Osteocyte (in vitro differentiated cells): Measurements from ENCODE around the gene RAD21L1. TPM values are rescaled to one million over a fixed set of nuclear protein-coding genes. Genes with fewer than 3 reads are reported as not detected.

Experiments
- DNase-seq: peaks from one replicate; pipeline ENCODE4 v3.0.0; 2021; ENCODE audit warnings: mixed read lengths; ENCODE audit not compliant: unreplicated experiment; ENCODE audit errors: extremely low spot score
- H3K27ac Mint-ChIP-seq: one replicate; pipeline ENCODE4 v1.8.0; 2021; ENCODE audit warnings: mild to moderate bottlenecking, mixed read lengths; ENCODE audit not compliant: unreplicated experiment
- H3K27me3 Mint-ChIP-seq: one replicate; pipeline ENCODE4 v1.8.0; 2021; ENCODE audit warnings: mixed read lengths; ENCODE audit not compliant: unreplicated experiment
- H3K36me3 Mint-ChIP-seq: one replicate; pipeline ENCODE4 v1.8.0; 2021; ENCODE audit warnings: mixed read lengths; ENCODE audit not compliant: unreplicated experiment
- H3K4me1 Mint-ChIP-seq: one replicate; pipeline ENCODE4 v1.8.0; 2021; ENCODE audit warnings: mixed read lengths; ENCODE audit not compliant: unreplicated experiment
- H3K4me3 Mint-ChIP-seq: one replicate; pipeline ENCODE4 v1.8.0; 2021; ENCODE audit warnings: mild to moderate bottlenecking, moderate library complexity, mixed read lengths; ENCODE audit not compliant: unreplicated experiment
- H3K9me3 Mint-ChIP-seq: one replicate; pipeline ENCODE4 v1.8.0; 2021; ENCODE audit warnings: mixed read lengths; ENCODE audit not compliant: unreplicated experiment
- CTCF ChIP-seq: fragments of 200-600 bp; sonication (generic); IDR thresholded peaks from 2 replicates; pipeline ENCODE4 v1.5.0; 2021; ENCODE audit warnings: antibody characterized with exemption, mild to moderate bottlenecking, moderate library complexity
- long read RNA-seq: library from polyadenylated mRNA; unstranded; transcript quantifications from one replicate; pipeline ENCODE4 v2.0.0, GENCODE V29; 2021
- total RNA-seq: library from RNA; stranded (reverse); gene quantifications from 2 replicates; pipeline ENCODE4 v1.2.1, GENCODE V29; 2021

RAD21L1 gene
- not detected in 2 replicates for total RNA-seq
- long read RNA-seq, result 0 reads

- H3K27me3 Mint-ChIP-seq, result peaks cover 45% of the 10 kb centered on the region
- H3K36me3 Mint-ChIP-seq, result no peaks in the 10 kb centered on the region
- DNase-seq, result peak; percentile 93
- no peak for TF ChIP-seq CTCF
- H3K27ac Mint-ChIP-seq, result no peak within 1 kb of the TSS
- H3K9me3 Mint-ChIP-seq, result no peaks in the 10 kb centered on the region
- peaks cover 5% of the 10 kb centered on the region for H3K4me1 Mint-ChIP-seq
- peak within 1 kb of the TSS; percentile 75 for H3K4me3 Mint-ChIP-seq
These were observed at the start of gene RAD21L1 for GRCh38 chr20:1225783-1226654. TSS of gene RAD21L1 (plus strand) at chr20:1226044. CDS start at chr20:1228454, 2,410 bp downstream.

- peaks cover 10% of the 10 kb centered on the region for H3K36me3 Mint-ChIP-seq
- no peaks in the 10 kb centered on the region for H3K4me1 Mint-ChIP-seq
- no peak overlapping the region for H3K4me3 Mint-ChIP-seq
- no peak overlapping the region for H3K27ac Mint-ChIP-seq
- TF ChIP-seq CTCF, result no peak
- peaks cover 6% of the 10 kb centered on the region for H3K27me3 Mint-ChIP-seq
- H3K9me3 Mint-ChIP-seq, result no peaks in the 10 kb centered on the region
- DNase-seq, result no peak
These were observed 48.2 kb upstream of the RAD21L1 start for GRCh38 chr20:1177680-1178079.

GRCh38 chr20:1178103-1178502, 47.7 kb upstream of the RAD21L1 start:
- Mint-ChIP-seq H3K9me3 (no peaks in the 10 kb centered on the region), H3K4me1 (no peaks in the 10 kb centered on the region), H3K36me3 (peaks cover 10% of the 10 kb centered on the region), H3K27ac (no peak overlapping the region), H3K4me3 (no peak overlapping the region), H3K27me3 (peaks cover 6% of the 10 kb centered on the region)
- DNase-seq, result no peak
- no peak for TF ChIP-seq CTCF

- no peaks in the 10 kb centered on the region for H3K4me1 Mint-ChIP-seq
- peaks cover 10% of the 10 kb centered on the region for H3K27me3 Mint-ChIP-seq
- no peak for DNase-seq
- peaks cover 10% of the 10 kb centered on the region for H3K36me3 Mint-ChIP-seq
- H3K9me3 Mint-ChIP-seq, result no peaks in the 10 kb centered on the region
- H3K4me3 Mint-ChIP-seq, result no peak overlapping the region
- no peak overlapping the region for H3K27ac Mint-ChIP-seq
- TF ChIP-seq CTCF, result no peak
These were observed 47.2 kb upstream of the RAD21L1 start for GRCh38 chr20:1178623-1179022.

- no peaks in the 10 kb centered on the region for H3K9me3 Mint-ChIP-seq
- no peak overlapping the region for H3K4me3 Mint-ChIP-seq
- TF ChIP-seq CTCF, result no peak
- H3K27ac Mint-ChIP-seq, result no peak overlapping the region
- peaks cover 23% of the 10 kb centered on the region for H3K27me3 Mint-ChIP-seq
- DNase-seq, result no peak
- H3K36me3 Mint-ChIP-seq, result peaks cover 5% of the 10 kb centered on the region
- H3K4me1 Mint-ChIP-seq, result peaks cover 8% of the 10 kb centered on the region
These were observed 44.9 kb upstream of the RAD21L1 start for GRCh38 chr20:1180949-1181348.
